ENCODE results near the gene LSS.

- no peak for TF ChIP-seq CTCF (conservative IDR thresholded peaks at IDR 0.05)
- TF ChIP-seq ZFX (IDR thresholded peaks at IDR 0.05), result no peak
Observed at GRCh38 chr21:46178961-46179360, 49.6 kb downstream of the LSS start.
